ENCODE results near the gene UPB1.
A peak's percentile ranks its signal among the peaks of the same experiment; 100 is the strongest.

Gene UPB1

GRCh38 chr22:24494528-24495364 is at the start of gene UPB1:
TSS of gene UPB1 (plus strand) at chr22:24495332. CDS start at chr22:24495404, 72 bp downstream.
- DNase-seq (ENCODE audit: low spot score) = no peak

- no peak for DNase-seq (ENCODE audit: low spot score)
These were observed 49.5 kb upstream of the UPB1 start for GRCh38 chr22:24445481-24446259.

GRCh38 chr22:24446260-24446611 is 48.9 kb upstream of the UPB1 start:
- DNase-seq (ENCODE audit: low spot score) = no peak

- no peak for DNase-seq (ENCODE audit: low spot score)
These were observed 44.5 kb upstream of the UPB1 start for GRCh38 chr22:24450610-24451009.

- DNase-seq (ENCODE audit: low spot score) = no peak
These were observed 44.0 kb upstream of the UPB1 start for GRCh38 chr22:24451162-24451561.

- no peak for DNase-seq (ENCODE audit: low spot score)
These were observed 41.3 kb upstream of the UPB1 start for GRCh38 chr22:24453853-24454252.

GRCh38 chr22:24455039-24455438 is 40.1 kb upstream of the UPB1 start:
- no peak for DNase-seq (ENCODE audit: low spot score)

GRCh38 chr22:24455751-24456426 is 39.2 kb upstream of the UPB1 start:
- DNase-seq (ENCODE audit: low spot score) = no peak

- DNase-seq (ENCODE audit: low spot score) = no peak
These were observed 37.2 kb upstream of the UPB1 start for GRCh38 chr22:24457894-24458420.

GRCh38 chr22:24459911-24460310 is 35.2 kb upstream of the UPB1 start:
- DNase-seq (ENCODE audit: low spot score) = no peak

GRCh38 chr22:24460418-24461089 is 34.6 kb upstream of the UPB1 start:
- DNase-seq (ENCODE audit: low spot score) = no peak

GRCh38 chr22:24463071-24463760 is 31.9 kb upstream of the UPB1 start:
- no peak for DNase-seq (ENCODE audit: low spot score)

- DNase-seq (ENCODE audit: low spot score) = no peak
These were observed 29.6 kb upstream of the UPB1 start for GRCh38 chr22:24465566-24465965.

- DNase-seq (ENCODE audit: low spot score) = no peak
These were observed 29.2 kb upstream of the UPB1 start for GRCh38 chr22:24465975-24466374.

- DNase-seq (ENCODE audit: low spot score) = peak; percentile 18
These were observed 28.3 kb upstream of the UPB1 start for GRCh38 chr22:24466716-24467328.

- no peak for DNase-seq (ENCODE audit: low spot score)
These were observed 27.8 kb upstream of the UPB1 start for GRCh38 chr22:24467340-24467739.

GRCh38 chr22:24471570-24471969 is 23.6 kb upstream of the UPB1 start:
- peak; percentile 90 for DNase-seq (ENCODE audit: low spot score)

GRCh38 chr22:24473284-24473683 is 21.8 kb upstream of the UPB1 start:
- DNase-seq (ENCODE audit: low spot score) = no peak

GRCh38 chr22:24474221-24474620 is 20.9 kb upstream of the UPB1 start:
- peak; percentile 28 for DNase-seq (ENCODE audit: low spot score)

GRCh38 chr22:24474649-24475255 is 20.4 kb upstream of the UPB1 start:
- DNase-seq (ENCODE audit: low spot score) = no peak
